ENCODE results near the gene EFCAB10.

DNA sequence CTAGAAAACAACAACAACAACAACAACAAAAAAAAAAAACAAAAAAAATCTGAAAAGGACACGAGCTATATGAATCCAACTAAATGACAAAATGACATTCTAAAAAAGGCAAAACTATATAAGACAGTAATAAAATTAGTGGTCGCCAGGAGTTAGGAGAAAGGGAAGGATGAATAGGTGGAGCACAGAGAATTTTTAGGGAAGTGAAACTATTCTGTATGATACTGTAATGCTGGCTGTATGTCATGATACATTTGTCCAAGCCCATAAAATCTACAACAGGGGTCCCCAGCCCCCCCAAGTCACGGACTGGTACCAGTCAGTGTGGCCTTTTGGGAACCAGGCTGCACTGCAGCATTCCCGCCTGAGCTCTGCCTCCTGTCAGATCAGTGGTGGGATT lies 56.5 kb downstream of the EFCAB10 start:
- TF ChIP-seq, protein P1, sequence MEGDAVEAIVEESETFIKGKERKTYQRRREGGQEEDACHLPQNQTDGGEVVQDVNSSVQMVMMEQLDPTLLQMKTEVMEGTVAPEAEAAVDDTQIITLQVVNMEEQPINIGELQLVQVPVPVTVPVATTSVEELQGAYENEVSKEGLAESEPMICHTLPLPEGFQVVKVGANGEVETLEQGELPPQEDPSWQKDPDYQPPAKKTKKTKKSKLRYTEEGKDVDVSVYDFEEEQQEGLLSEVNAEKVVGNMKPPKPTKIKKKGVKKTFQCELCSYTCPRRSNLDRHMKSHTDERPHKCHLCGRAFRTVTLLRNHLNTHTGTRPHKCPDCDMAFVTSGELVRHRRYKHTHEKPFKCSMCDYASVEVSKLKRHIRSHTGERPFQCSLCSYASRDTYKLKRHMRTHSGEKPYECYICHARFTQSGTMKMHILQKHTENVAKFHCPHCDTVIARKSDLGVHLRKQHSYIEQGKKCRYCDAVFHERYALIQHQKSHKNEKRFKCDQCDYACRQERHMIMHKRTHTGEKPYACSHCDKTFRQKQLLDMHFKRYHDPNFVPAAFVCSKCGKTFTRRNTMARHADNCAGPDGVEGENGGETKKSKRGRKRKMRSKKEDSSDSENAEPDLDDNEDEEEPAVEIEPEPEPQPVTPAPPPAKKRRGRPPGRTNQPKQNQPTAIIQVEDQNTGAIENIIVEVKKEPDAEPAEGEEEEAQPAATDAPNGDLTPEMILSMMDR (IDR thresholded peaks at IDR 0.05; ENCODE audit: insufficient read depth, low read length, poor library complexity, severe bottlenecking) = no peak
- no peak for TF ChIP-seq EZH2phosphoT487 (conservative IDR thresholded peaks at IDR 0.05; ENCODE audit: low read length)
